K562 (cell line): ENCODE measurements around the gene TNIK. TPM values are rescaled to one million over a fixed set of nuclear protein-coding genes. Genes with fewer than 3 reads are reported as not detected.

Experiments
- ATAC-seq: fragments of 200-7000 bp; cut with Tn5 transposase; 3 replicates; pipeline ENCODE4 v1.9.1; 2020; ENCODE audit warnings: moderate library complexity
- BruUV-seq: library from RNA; stranded (reverse); fragments of 400-500 nt; replicated peaks from 2 replicates; lab custom pipeline; 2021; lab: Mats Ljungman, UMichigan
- CTCF ChIA-PET: fragments of 300-600 bp; formaldehyde crosslinking; extraction: SDS; loops from one replicate; lab custom pipeline; 2021; ENCODE audit warnings: low intra/inter-chr PET ratio; lab: Yijun Ruan, JAX
- POLR2A ChIA-PET: fragments of 300-600, 350-650 bp; sonication (Branson Sonifier 250); formaldehyde crosslinking; extraction: SDS; loops from one replicate; lab custom pipeline; 2021; ENCODE audit warnings: antibody characterized with exemption, inconsistent platforms; lab: Yijun Ruan, JAX
- DNase-seq, 4 experiments: peaks; one replicate each; pipeline versions ENCODE4 v3.0.0 to v3.0.0-alpha.2; 2011 to 2018; ENCODE audit warnings: low spot score in 3 of 4, mixed read lengths in 3 of 4; ENCODE audit errors: extremely low read depth in 1 of 4
- FAIRE-seq: peaks from 2 replicates; lab custom pipeline; 2011; peaks lifted over from hg19 to GRCh38; lab: Jason Lieb, UNC
- H2AFZ ChIP-seq: 2 replicates; pipeline ENCODE4 v1.6.0; 2011; ENCODE audit warnings: low read depth, low read length, control low read depth, inconsistent platforms
- H3K27ac ChIP-seq: fragments of 200-600 bp; 3 replicates; pipeline ENCODE4 v1.8.0; 2011; ENCODE audit warnings: low read depth, mild to moderate bottlenecking, control low read depth, inconsistent platforms, low read length, moderate library complexity, mixed read lengths; ENCODE audit errors: extremely low read depth
- H3K27me3 ChIP-seq, 2 experiments: fragments of 300-600 bp in 1 of 2; 2 replicates in 1 of 2; 3 replicates in 1 of 2; pipeline versions ENCODE4 v1.6.0 to v1.8.0; 2011; ENCODE audit warnings: inconsistent platforms in 2 of 2, low read length in 2 of 2, mild to moderate bottlenecking in 1 of 2, mixed read lengths in 1 of 2, moderate library complexity in 1 of 2; ENCODE audit not compliant: control insufficient read depth in 2 of 2, insufficient read depth in 2 of 2
- H3K36me3 ChIP-seq: fragments of 300-600 bp; 3 replicates; pipeline ENCODE4 v1.8.0; 2011; ENCODE audit warnings: mild to moderate bottlenecking, low read length, inconsistent platforms; ENCODE audit not compliant: control insufficient read depth, insufficient read depth
- H3K4me1 ChIP-seq, 2 experiments: fragments of 200-600 bp in 1 of 2; replicated peaks in 1 of 2; 2 replicates in 1 of 2; 3 replicates in 1 of 2; pipeline versions ENCODE4 v1.5.1 to v1.8.0; 2011; ENCODE audit warnings: inconsistent platforms in 2 of 2, low read length in 2 of 2, mild to moderate bottlenecking in 1 of 2, mixed read lengths in 1 of 2, moderate library complexity in 1 of 2; ENCODE audit not compliant: control insufficient read depth in 2 of 2, insufficient read depth in 2 of 2
- H3K4me2 ChIP-seq: 2 replicates; pipeline ENCODE4 v1.6.1; 2011; ENCODE audit warnings: low read length, control low read depth, inconsistent platforms, mixed read lengths; ENCODE audit not compliant: insufficient read depth
- H3K4me3 ChIP-seq: fragments of 200-600 bp; sonication (generic), shearing (Covaris generic); 2 replicates; pipeline ENCODE4 v1.5.1; 2016; ENCODE audit warnings: control low read depth, inconsistent platforms
- H3K79me2 ChIP-seq: fragments of 200-600 bp; 3 replicates; pipeline ENCODE4 v1.8.0; 2011; ENCODE audit warnings: low read length, inconsistent platforms; ENCODE audit not compliant: control insufficient read depth, insufficient read depth
- H3K9ac ChIP-seq, 2 experiments: 2 replicates each; pipeline versions ENCODE4 v1.6.0 to v1.6.1; 2011; ENCODE audit warnings: low read depth in 2 of 2, low read length in 2 of 2, control low read depth in 1 of 2, inconsistent platforms in 1 of 2, mild to moderate bottlenecking in 1 of 2, mixed read lengths in 1 of 2; ENCODE audit not compliant: insufficient read depth in 1 of 2
- H3K9me1 ChIP-seq: one replicate; pipeline ENCODE4 v1.6.0; 2011; ENCODE audit warnings: inconsistent platforms, mild to moderate bottlenecking, low read length, moderate library complexity; ENCODE audit not compliant: control insufficient read depth, insufficient read depth
- H3K9me3 ChIP-seq: replicated peaks from 2 replicates; pipeline ENCODE4 v1.5.1; 2011; ENCODE audit warnings: low read depth, low read length, inconsistent platforms; ENCODE audit not compliant: control insufficient read depth, insufficient read depth
- H4K20me1 ChIP-seq: replicated peaks from 2 replicates; pipeline ENCODE4 v1.6.1; 2011; ENCODE audit warnings: low read length, inconsistent platforms, mixed read lengths; ENCODE audit not compliant: control insufficient read depth, insufficient read depth
- CBX3 ChIP-seq, 2 experiments: IDR thresholded peaks; 1 replicate in 1 of 2; 2 replicates in 1 of 2; pipeline ENCODE4 v1.6.1; 2012; ENCODE audit warnings: inconsistent platforms in 2 of 2, low read length in 2 of 2, borderline replicate concordance in 1 of 2, control low read depth in 1 of 2
- CREM ChIP-seq: IDR thresholded peaks from 2 replicates; pipeline ENCODE4 v1.6.1; 2014; ENCODE audit warnings: antibody characterized with exemption, low read depth
- HNRNPH1 ChIP-seq: fragments of 200-400 bp; formaldehyde crosslinking; optimal IDR thresholded peaks from 2 replicates; pipeline ENCODE3; 2017; ENCODE audit warnings: low read depth, mild to moderate bottlenecking, low read length, moderate library complexity
- MBD1 ChIP-seq: fragments of 250-450 bp; sonication (Bioruptor Pico); IDR thresholded peaks from 2 replicates; pipeline ENCODE4 v1.8.0; 2022; ENCODE audit warnings: inconsistent platforms
- POLR2A ChIP-seq: fragments of 450-650 bp; conservative IDR thresholded peaks from 2 replicates; pipeline ENCODE4 v1.6.1; 2016
- RAD21 ChIP-seq, 2 experiments: fragments of 250-450 bp in 1 of 2; fragments of 450-650 bp in 1 of 2; sonication (Bioruptor Pico) in 1 of 2; formaldehyde crosslinking in 1 of 2; IDR thresholded peaks in 1 of 2; conservative IDR thresholded peaks in 1 of 2; 2 replicates each; pipeline versions ENCODE4 v1.4.0 to v1.8.0; 2020 to 2022; ENCODE audit warnings: mild to moderate bottlenecking in 2 of 2, moderate library complexity in 1 of 2
- TARDBP ChIP-seq: fragments of 450-650 bp; IDR thresholded peaks from 2 replicates; pipeline ENCODE4 v1.6.1; 2016
- THAP12 ChIP-seq: fragments of 250-450 bp; sonication (Bioruptor Pico); IDR thresholded peaks from 2 replicates; pipeline ENCODE4 v1.9.0; 2021; ENCODE audit warnings: mild to moderate bottlenecking, inconsistent platforms
- ZBTB33 ChIP-seq: sonication (generic); formaldehyde crosslinking; IDR thresholded peaks from 2 replicates; pipeline ENCODE4 v1.8.1; 2023; ENCODE audit warnings: mild to moderate bottlenecking, missing genetic modification reagents
- ZNF146 ChIP-seq: IDR thresholded peaks from one replicate; pipeline ENCODE4 v1.6.1; 2018; ENCODE audit warnings: missing compliant biosample characterization; ENCODE audit not compliant: unreplicated experiment
- ZNF316 ChIP-seq: fragments of 450-650 bp; IDR thresholded peaks from 2 replicates; pipeline ENCODE4 v1.6.1; 2016
- ZNF324 ChIP-seq: fragments of 250-450 bp; sonication (Bioruptor Pico); IDR thresholded peaks from 2 replicates; pipeline ENCODE4 v1.4.0; 2020; ENCODE audit warnings: mild to moderate bottlenecking
- ZNF586 ChIP-seq: fragments of 450-650 bp; formaldehyde crosslinking; conservative IDR thresholded peaks from 2 replicates; pipeline ENCODE4 v1.4.0; 2020; ENCODE audit warnings: mild to moderate bottlenecking, moderate library complexity
- ZNF740 ChIP-seq, 3 experiments: fragments of 200-800 bp in 1 of 3; sonication (Bioruptor generic) in 1 of 3; sonication (generic) in 1 of 3; formaldehyde crosslinking in 1 of 3; IDR thresholded peaks; 2 replicates each; pipeline versions ENCODE4 v1.6.1 to v1.8.0; 2016 to 2022; ENCODE audit warnings: mild to moderate bottlenecking in 2 of 3, missing compliant biosample characterization in 2 of 3, missing genetic modification characterization in 2 of 3, missing genetic modification reagents in 1 of 3
- WGBS: fragments of 100-300 bp; shearing (Covaris generic); methylation state at CpG from one replicate; pipeline ENCODE4 v1.1.6; 2016; ENCODE audit warnings: low coverage, mixed read lengths; ENCODE audit not compliant: insufficient coverage; ENCODE audit errors: missing lambda C conversion rate; 5-methylcytosine and 5-hydroxymethylcytosine counted together
- in situ Hi-C: fragments of 300-500 bp; cut with MboI; formaldehyde crosslinking; loops from 4 replicates; pipeline ENCODE4 v1.15.0; 2018; ENCODE audit warnings: inconsistent platforms, mixed read lengths
- intact Hi-C: fragments of 100-400 bp; cut with micrococcal nuclease; formaldehyde crosslinking; loops from 2 replicates; pipeline ENCODE4 v1.14.2; 2022
- polyA plus RNA-seq, 8 experiments: library from polyadenylated mRNA; depleted of rRNA in 4 of 8; stranded (reverse) in 5 of 8; unstranded in 3 of 8; fragments of >200 nt; fragmentation: Nextera tagmentation in 2 of 8; fragmentation: Illumina TruSeq in 1 of 8; extraction: Ambion mirVana in 2 of 8; extraction: Trizol in 1 of 8; gene quantifications; 2 replicates each; pipeline versions ENCODE4 v1.2.1 to v1.2.3, GENCODE V29; 2011 to 2014; ENCODE audit warnings: inconsistent platforms in 1 of 8, missing spikeins in 1 of 8
- total RNA-seq, 7 experiments: library from RNA; depleted of rRNA in 6 of 7; stranded (reverse); fragments of >200 nt in 6 of 7; fragmentation: Illumina TruSeq in 2 of 7; extraction: Trizol in 2 of 7; gene quantifications; 2 replicates each; pipeline versions ENCODE4 v1.2.1 to v1.2.3, GENCODE V29; 2011 to 2021; ENCODE audit warnings: low replicate concordance in 1 of 7

The TNIK gene
- total and polyA plus RNA-seq, 9 of the 15 experiments (the other 6 are each of a cell fraction or from before 2014, with no cell fraction given): 6.6 to 39.0 (median 24.7) TPM

GRCh38 chr3:171157980-171158379, 302.2 kb downstream of the TNIK start:
- H3K36me3 ChIP-seq: peaks cover 45% of the 10 kb centered on the region
- no peaks in the 10 kb centered on the region; the same call in 1 of the 2 replicates for H4K20me1 ChIP-seq
- in situ Hi-C loops (no loop called here), intact Hi-C loops (loop anchor here (5.0 kb wide), 1 partner anchor 409 kb away; no protein-coding TSS in a partner anchor)
- no peaks in the 10 kb centered on the region for H3K27me3 ChIP-seq
- H3K4me1 ChIP-seq: peaks cover 27 to 38% of the 10 kb centered on the region in 2 experiments
- H2AFZ ChIP-seq: no peak overlapping the region
- BruUV-seq: no TSS peak
- H3K4me2 ChIP-seq: no peak overlapping the region
- no peak overlapping the region for H3K4me3 ChIP-seq
- FAIRE-seq (no peak), ATAC-seq (no peak), DNase-seq (no peak)
- TF ChIP-seq CREM (no peak), ZNF146 (no peak), MBD1 (no peak), POLR2A (no peak), HNRNPH1 (no peak), CBX3 (IDR thresholded peaks at IDR 0.05; ENCODE audit: borderline replicate concordance in 1 of 2, low read length in 2 of 2) (no peak), RAD21 (CRISPR knock-in tag; conservative IDR thresholded peaks at IDR 0.05 in 1 of 2, IDR thresholded peaks at IDR 0.05 in 1 of 2) (no peak), ZNF324 (CRISPR knock-in tag) (no peak), ZNF586 (CRISPR knock-in tag) (no peak), ZBTB33 (no peak), TARDBP (no peak), ZNF740 (CRISPR knock-in tag; IDR thresholded peaks at IDR 0.05) (no peak), ZNF740 (tag; IDR thresholded peaks at IDR 0.05) (no peak), THAP12 (no peak), ZNF316 (no peak)
- H3K27ac ChIP-seq: no peak overlapping the region; the same call in 2 of the 3 replicates
- no peaks in the 10 kb centered on the region for H3K79me2 ChIP-seq
- H3K9me3 ChIP-seq: peaks cover 5% of the 10 kb centered on the region
- POLR2A ChIA-PET: interaction anchor here (1.1 kb wide), 1 partner anchor 13 kb away, joined by 3 read pairs; no protein-coding TSS in a partner anchor
- CTCF ChIA-PET: no interaction called here
- 90% methylated on average over 3 of the region's 3 CpGs for WGBS
- no peaks in the 10 kb centered on the region for H3K9me1 ChIP-seq
- H3K9ac ChIP-seq: 0 out of 4 replicates have a peak overlapping the region, but pooled peaks of 1 of the 2 experiments have one; percentile 31
